K562 (cell line): Measurements from ENCODE around the gene PRPF38A. TPM values are rescaled to one million over a fixed set of nuclear protein-coding genes. Genes with fewer than 3 reads are reported as not detected.
A peak's percentile ranks its signal among the peaks of the same experiment; 100 is the strongest.

Experiments
- ARHGAP35 ChIP-seq: fragments of 450-650 bp; IDR thresholded peaks from 2 replicates; pipeline ENCODE4 v1.6.1; 2018; ENCODE audit not compliant: partially characterized antibody
- BMI1 ChIP-seq: fragments of 150-350 bp; IDR thresholded peaks from 2 replicates; pipeline ENCODE4 v1.6.1; 2014; ENCODE audit warnings: low read length
- CBX5 ChIP-seq: IDR thresholded peaks from 2 replicates; pipeline ENCODE4 v1.6.1; 2014; ENCODE audit warnings: low read depth, borderline replicate concordance
- GABPB1 ChIP-seq: sonication (generic); formaldehyde crosslinking; IDR thresholded peaks from 2 replicates; pipeline ENCODE4 v1.8.0; 2022; ENCODE audit warnings: mild to moderate bottlenecking, missing genetic modification reagents
- HDAC3 ChIP-seq: fragments of 450-650 bp; IDR thresholded peaks from 2 replicates; pipeline ENCODE4 v1.6.1; 2018; ENCODE audit warnings: borderline replicate concordance, mild to moderate bottlenecking, moderate library complexity; ENCODE audit not compliant: partially characterized antibody
- MIER1 ChIP-seq: fragments of 450-650 bp; IDR thresholded peaks from 2 replicates; pipeline ENCODE4 v1.6.1; 2016; ENCODE audit warnings: antibody characterized with exemption, mild to moderate bottlenecking, low read depth
- MLX ChIP-seq, 2 experiments: fragments of 450-650 bp in 1 of 2; sonication (generic) in 1 of 2; formaldehyde crosslinking; conservative IDR thresholded peaks; 2 replicates each; pipeline versions ENCODE4 v1.4.0 to v1.8.1; 2020 to 2022; ENCODE audit warnings: mild to moderate bottlenecking in 1 of 2, missing genetic modification reagents in 1 of 2
- NFE2 ChIP-seq: IDR thresholded peaks from 2 replicates; pipeline ENCODE4 v1.6.1; 2014; ENCODE audit warnings: antibody characterized with exemption, low read depth
- NFYB ChIP-seq: IDR thresholded peaks from 2 replicates; pipeline ENCODE4 v1.6.1; 2011; ENCODE audit warnings: mild to moderate bottlenecking, moderate library complexity; ENCODE audit not compliant: insufficient read length; ENCODE audit errors: extremely low read depth
- NRF1 ChIP-seq, 2 experiments: fragments of 450-650 bp; IDR thresholded peaks in 1 of 2; conservative IDR thresholded peaks in 1 of 2; 2 replicates each; pipeline ENCODE4 v1.6.1; 2014; ENCODE audit warnings: mild to moderate bottlenecking in 2 of 2
- POLR2A ChIP-seq: fragments of 450-650 bp; conservative IDR thresholded peaks from 2 replicates; pipeline ENCODE4 v1.6.1; 2016
- POLR2G ChIP-seq: fragments of 200-400 bp; formaldehyde crosslinking; IDR thresholded peaks from 2 replicates; pipeline ENCODE4 v1.6.1; 2017; ENCODE audit warnings: low read depth, mild to moderate bottlenecking, antibody characterized with exemption, low read length, moderate library complexity
- SMARCA5 ChIP-seq: fragments of 450-650 bp; IDR thresholded peaks from 2 replicates; pipeline ENCODE4 v1.6.1; 2016
- STAG1 ChIP-seq: sonication (generic); formaldehyde crosslinking; IDR thresholded peaks from 2 replicates; pipeline ENCODE4 v1.5.0; 2020; ENCODE audit warnings: missing genetic modification reagents, borderline replicate concordance
- THAP12 ChIP-seq: fragments of 250-450 bp; sonication (Bioruptor Pico); IDR thresholded peaks from 2 replicates; pipeline ENCODE4 v1.9.0; 2021; ENCODE audit warnings: mild to moderate bottlenecking, inconsistent platforms
- ZBTB1 ChIP-seq: sonication (generic); formaldehyde crosslinking; IDR thresholded peaks from 2 replicates; pipeline ENCODE4 v1.8.1; 2023; ENCODE audit warnings: missing genetic modification reagents, low read depth, mild to moderate bottlenecking, borderline replicate concordance
- polyA plus RNA-seq, 8 experiments: library from polyadenylated mRNA; depleted of rRNA in 4 of 8; stranded (reverse) in 5 of 8; unstranded in 3 of 8; fragments of >200 nt; fragmentation: Nextera tagmentation in 2 of 8; fragmentation: Illumina TruSeq in 1 of 8; extraction: Ambion mirVana in 2 of 8; extraction: Trizol in 1 of 8; gene quantifications; 2 replicates each; pipeline versions ENCODE4 v1.2.1 to v1.2.3, GENCODE V29; 2011 to 2014; ENCODE audit warnings: inconsistent platforms in 1 of 8, missing spikeins in 1 of 8
- total RNA-seq, 7 experiments: library from RNA; depleted of rRNA in 6 of 7; stranded (reverse); fragments of >200 nt in 6 of 7; fragmentation: Illumina TruSeq in 2 of 7; extraction: Trizol in 2 of 7; gene quantifications; 2 replicates each; pipeline versions ENCODE4 v1.2.1 to v1.2.3, GENCODE V29; 2011 to 2021; ENCODE audit warnings: low replicate concordance in 1 of 7
- TF ChIP-seq, protein P1 (sequence below), 2 experiments: IDR thresholded peaks in 1 of 2; conservative IDR thresholded peaks in 1 of 2; 2 replicates each; pipeline ENCODE4 v1.6.1; 2016; ENCODE audit warnings: low read depth in 2 of 2, mild to moderate bottlenecking in 1 of 2, missing compliant biosample characterization in 1 of 2, missing genetic modification characterization in 1 of 2, moderate library complexity in 1 of 2
- TF ChIP-seq, protein P2 (sequence below): fragments of 450-650 bp; IDR thresholded peaks from 2 replicates; pipeline ENCODE4 v1.6.1; 2016; ENCODE audit warnings: low read depth, mild to moderate bottlenecking, moderate library complexity
- TF ChIP-seq, protein P3 (sequence below): fragments of 450-650 bp; formaldehyde crosslinking; IDR thresholded peaks from 2 replicates; pipeline ENCODE4 v1.4.0; 2020; ENCODE audit warnings: mild to moderate bottlenecking, moderate library complexity

The PRPF38A gene
- total and polyA plus RNA-seq, 9 of the 15 experiments (the other 6 are each of a cell fraction or from before 2014, with no cell fraction given): 53.6 to 198 (median 89.2) TPM

DNA sequence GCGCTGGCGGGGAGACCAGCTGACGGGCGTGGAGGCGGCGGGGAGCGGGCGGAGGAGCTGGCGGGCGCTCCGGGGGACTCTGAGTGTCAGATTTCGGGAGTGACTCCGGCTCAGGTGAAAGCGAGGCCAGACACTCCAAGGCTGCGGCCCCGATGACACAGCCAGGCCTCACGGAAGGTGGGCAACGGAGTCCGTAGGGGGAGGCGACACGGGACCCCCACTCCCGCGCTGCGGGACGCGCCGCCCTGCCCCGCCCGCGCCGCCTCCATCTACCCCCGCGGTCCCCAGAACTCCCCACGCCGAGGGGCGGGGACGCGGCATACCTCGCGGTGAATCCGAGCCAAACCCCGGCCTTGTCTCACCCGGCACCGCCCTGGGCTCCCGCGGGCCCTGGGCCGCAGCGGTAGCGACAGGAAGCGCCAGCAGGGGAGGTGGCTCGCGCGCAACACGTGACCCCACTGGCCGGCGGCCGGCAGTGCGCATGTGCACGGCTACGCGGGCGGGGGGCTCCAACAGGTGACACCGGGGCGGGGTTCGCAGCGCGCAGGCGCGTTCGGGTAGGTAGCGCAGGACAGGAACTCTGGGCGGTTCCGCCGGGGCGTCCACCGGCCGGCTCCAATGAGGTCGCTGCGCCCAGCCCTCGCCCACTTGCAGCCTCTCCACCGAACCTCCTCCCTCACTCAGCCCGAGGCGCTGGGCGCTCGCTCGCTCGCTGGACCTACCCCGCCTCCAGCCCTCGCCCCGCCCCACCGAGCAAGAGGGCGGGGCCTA is 38.5 kb upstream of the PRPF38A start, which contains the start of gene CC2D1B (continued):
- TF ChIP-seq, protein P1, sequence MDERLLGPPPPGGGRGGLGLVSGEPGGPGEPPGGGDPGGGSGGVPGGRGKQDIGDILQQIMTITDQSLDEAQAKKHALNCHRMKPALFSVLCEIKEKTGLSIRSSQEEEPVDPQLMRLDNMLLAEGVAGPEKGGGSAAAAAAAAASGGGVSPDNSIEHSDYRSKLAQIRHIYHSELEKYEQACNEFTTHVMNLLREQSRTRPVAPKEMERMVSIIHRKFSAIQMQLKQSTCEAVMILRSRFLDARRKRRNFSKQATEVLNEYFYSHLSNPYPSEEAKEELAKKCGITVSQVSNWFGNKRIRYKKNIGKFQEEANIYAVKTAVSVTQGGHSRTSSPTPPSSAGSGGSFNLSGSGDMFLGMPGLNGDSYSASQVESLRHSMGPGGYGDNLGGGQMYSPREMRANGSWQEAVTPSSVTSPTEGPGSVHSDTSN (CRISPR knock-in tag; IDR thresholded peaks at IDR 0.05; ENCODE audit: low read depth): 0 out of 2 replicates have a peak, but pooled peaks have one; percentile 9
- TF ChIP-seq, protein P1 (tag; conservative IDR thresholded peaks at IDR 0.05; ENCODE audit: low read depth): no peak
- TF ChIP-seq THAP12 (CRISPR knock-in tag): peak; percentile 76
- TF ChIP-seq, protein P2, sequence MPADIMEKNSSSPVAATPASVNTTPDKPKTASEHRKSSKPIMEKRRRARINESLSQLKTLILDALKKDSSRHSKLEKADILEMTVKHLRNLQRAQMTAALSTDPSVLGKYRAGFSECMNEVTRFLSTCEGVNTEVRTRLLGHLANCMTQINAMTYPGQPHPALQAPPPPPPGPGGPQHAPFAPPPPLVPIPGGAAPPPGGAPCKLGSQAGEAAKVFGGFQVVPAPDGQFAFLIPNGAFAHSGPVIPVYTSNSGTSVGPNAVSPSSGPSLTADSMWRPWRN: peak; percentile 40; the same call in 1 of the 2 replicates
- TF ChIP-seq NFE2: 0 out of 2 replicates have a peak, but pooled peaks have one; percentile 2
- TF ChIP-seq POLR2G: peak; percentile 98
- no peak for TF ChIP-seq SMARCA5
- TF ChIP-seq ZBTB1 (CRISPR knock-in tag): peak; percentile 63; the same call in 1 of the 2 replicates
- TF ChIP-seq BMI1: no peak
- TF ChIP-seq GABPB1: peak; percentile 77
- TF ChIP-seq CBX5: 0 out of 2 replicates have a peak, but pooled peaks have one; percentile 26
- peak; percentile 93 for TF ChIP-seq POLR2A
- TF ChIP-seq, protein P3, sequence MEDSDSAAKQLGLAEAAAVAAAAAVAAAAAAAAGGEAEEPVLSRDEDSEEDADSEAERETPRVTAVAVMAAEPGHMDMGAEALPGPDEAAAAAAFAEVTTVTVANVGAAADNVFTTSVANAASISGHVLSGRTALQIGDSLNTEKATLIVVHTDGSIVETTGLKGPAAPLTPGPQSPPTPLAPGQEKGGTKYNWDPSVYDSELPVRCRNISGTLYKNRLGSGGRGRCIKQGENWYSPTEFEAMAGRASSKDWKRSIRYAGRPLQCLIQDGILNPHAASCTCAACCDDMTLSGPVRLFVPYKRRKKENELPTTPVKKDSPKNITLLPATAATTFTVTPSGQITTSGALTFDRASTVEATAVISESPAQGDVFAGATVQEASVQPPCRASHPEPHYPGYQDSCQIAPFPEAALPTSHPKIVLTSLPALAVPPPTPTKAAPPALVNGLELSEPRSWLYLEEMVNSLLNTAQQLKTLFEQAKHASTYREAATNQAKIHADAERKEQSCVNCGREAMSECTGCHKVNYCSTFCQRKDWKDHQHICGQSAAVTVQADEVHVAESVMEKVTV (CRISPR knock-in tag): no peak
- no peak for TF ChIP-seq MLX (CRISPR knock-in tag; conservative IDR thresholded peaks at IDR 0.05)
- TF ChIP-seq NRF1 (conservative IDR thresholded peaks at IDR 0.05 in 1 of 2, IDR thresholded peaks at IDR 0.05 in 1 of 2): peak; percentile 100
- no peak for TF ChIP-seq HDAC3
- TF ChIP-seq MIER1: no peak
- TF ChIP-seq STAG1 (CRISPR knock-in tag): 0 out of 2 replicates have a peak, but pooled peaks have one; percentile 5
- TF ChIP-seq ARHGAP35: no peak
- peak; percentile 59 for TF ChIP-seq NFYB
